A549 (cell line): ENCODE measurements around the gene ZXDC. TPM values are rescaled to one million over a fixed set of nuclear protein-coding genes. Genes with fewer than 3 reads are reported as not detected.

Source experiments
- ATAC-seq, 2 experiments: fragments of 200-7000 bp in 1 of 2; fragments of >200 bp in 1 of 2; cut with Nextera tagmentation in 1 of 2; cut with Tn5 transposase in 1 of 2; 3 replicates each; pipeline versions ENCODE4 v1.8.0 to v1.9.1; 2018 to 2020; ENCODE audit warnings: mild to moderate bottlenecking in 1 of 2, moderate library complexity in 1 of 2
- CTCF ChIA-PET: fragments of 300-600 bp; sonication (Branson Sonifier 250); formaldehyde crosslinking; extraction: SDS; loops from one replicate; lab custom pipeline; 2021; ENCODE audit warnings: antibody characterized with exemption, inconsistent platforms; lab: Yijun Ruan, JAX
- POLR2A ChIA-PET: fragments of 350-600 bp; formaldehyde crosslinking; extraction: SDS; loops from one replicate; lab custom pipeline; 2021; ENCODE audit warnings: antibody characterized with exemption, inconsistent platforms; lab: Yijun Ruan, JAX
- DNase-seq, 2 experiments: peaks; one replicate each; pipeline versions ENCODE4 v3.0.0 to v3.0.0-alpha.2; 2011 to 2016; ENCODE audit warnings: low read depth in 1 of 2, low spot score in 1 of 2
- FAIRE-seq: peaks from 2 replicates; lab custom pipeline; 2011; peaks lifted over from hg19 to GRCh38; lab: Jason Lieb, UNC
- H3K27ac ChIP-seq, 2 experiments: fragments of >200 bp; sonication (Bioruptor Twin); formaldehyde crosslinking; 3 replicates each; pipeline ENCODE4 v1.5.1; 2016 to 2017
- H3K4me1 ChIP-seq: fragments of >200 bp; sonication (Bioruptor Twin); formaldehyde crosslinking; 3 replicates; pipeline ENCODE4 v1.6.1; 2016
- H3K4me2 ChIP-seq: fragments of >200 bp; sonication (Bioruptor Twin); formaldehyde crosslinking; 3 replicates; pipeline ENCODE4 v1.6.1; 2016
- H3K4me3 ChIP-seq: fragments of >200 bp; sonication (Bioruptor Twin); formaldehyde crosslinking; 3 replicates; pipeline ENCODE4 v1.5.1; 2016
- H3K9me3 ChIP-seq: fragments of >200 bp; sonication (Bioruptor Twin); formaldehyde crosslinking; 3 replicates; pipeline ENCODE4 v1.6.1; 2016
- ELK1 ChIP-seq: fragments of 150-350 bp; IDR thresholded peaks from 2 replicates; pipeline ENCODE4 v1.6.1; 2014; ENCODE audit warnings: low read depth, mild to moderate bottlenecking, low read length
- FOXS1 ChIP-seq: fragments of 250-450 bp; sonication (Bioruptor Pico); IDR thresholded peaks from 2 replicates; pipeline ENCODE4 v1.5.0; 2020; ENCODE audit warnings: mild to moderate bottlenecking, moderate library complexity
- HOXA7 ChIP-seq: fragments of 250-450 bp; sonication (Bioruptor Pico); IDR thresholded peaks from 2 replicates; pipeline ENCODE4 v1.5.0; 2020; ENCODE audit warnings: mild to moderate bottlenecking, moderate library complexity
- HOXB5 ChIP-seq: fragments of 250-450 bp; sonication (Bioruptor Pico); IDR thresholded peaks from 2 replicates; pipeline ENCODE4 v1.5.0; 2020; ENCODE audit warnings: mild to moderate bottlenecking, moderate library complexity
- JUNB ChIP-seq: fragments of >200 bp; sonication (Bioruptor Twin); formaldehyde crosslinking; IDR thresholded peaks from 2 replicates; pipeline ENCODE4 v1.6.1; 2016
- KDM5A ChIP-seq: fragments of 200-600 bp; sonication (generic); IDR thresholded peaks from 2 replicates; pipeline ENCODE4 v1.6.1; 2016; ENCODE audit warnings: antibody characterized with exemption, mild to moderate bottlenecking
- NR3C1 ChIP-seq: fragments of >200 bp; sonication (Bioruptor Twin); formaldehyde crosslinking; IDR thresholded peaks from 3 replicates; pipeline ENCODE4 v1.6.1; 2017
- POLR2A ChIP-seq: IDR thresholded peaks from 2 replicates; pipeline ENCODE4 v1.6.1; 2012; ENCODE audit warnings: mild to moderate bottlenecking, low read length
- RARB ChIP-seq: fragments of 250-450 bp; sonication (Bioruptor Pico); IDR thresholded peaks from 2 replicates; pipeline ENCODE4 v1.8.0; 2021; ENCODE audit warnings: mild to moderate bottlenecking, moderate library complexity
- RCOR1 ChIP-seq: fragments of 150-350 bp; IDR thresholded peaks from 2 replicates; pipeline ENCODE4 v1.6.1; 2014; ENCODE audit warnings: antibody characterized with exemption, low read length, low read depth
- TFCP2L1 ChIP-seq: fragments of 250-450 bp; sonication (Bioruptor Pico); IDR thresholded peaks from 2 replicates; pipeline ENCODE4 v1.5.0; 2021; ENCODE audit warnings: mild to moderate bottlenecking
- TP53 ChIP-seq: fragments of 250-450 bp; sonication (Bioruptor Pico); IDR thresholded peaks from 2 replicates; pipeline ENCODE4 v1.5.0; 2021; ENCODE audit warnings: mild to moderate bottlenecking, moderate library complexity
- USF2 ChIP-seq: fragments of 450-650 bp; IDR thresholded peaks from 2 replicates; pipeline ENCODE4 v1.6.1; 2014; ENCODE audit warnings: antibody characterized with exemption
- ZFP36 ChIP-seq: fragments of 450-650 bp; IDR thresholded peaks from 2 replicates; pipeline ENCODE4 v1.6.1; 2014; ENCODE audit warnings: borderline replicate concordance; ENCODE audit not compliant: partially characterized antibody
- WGBS: methylation state at CpG from one replicate; pipeline ENCODE4 v1.1.6; 2017; ENCODE audit errors: missing lambda C conversion rate; 5-methylcytosine and 5-hydroxymethylcytosine counted together
- polyA plus RNA-seq, 4 experiments: library from polyadenylated mRNA; depleted of rRNA in 3 of 4; stranded (reverse); fragments of >200 nt; fragmentation: RNase III in 1 of 4; extraction: RNeasy Plus Mini Kit Qiagen cat#74134 plus additional on column Dnase treatment in 1 of 4; gene quantifications; 2 replicates in 3 of 4; 3 replicates in 1 of 4; pipeline ENCODE4 v1.2.3, GENCODE V29; 2011 to 2017

Gene ZXDC
- polyA plus RNA-seq, 2 of the 4 experiments (the other 2 are of a cell fraction) = 6.0 to 8.5 TPM

GRCh38 chr3:126521122-126521891, 45.6 kb upstream of the ZXDC start:
- CTCF ChIA-PET = interaction anchor here (0.5 to 2.9 kb wide), 16 partner anchors 8 to 1623 kb away, joined by 3 to 21 read pairs (median 4); no protein-coding TSS in a partner anchor
- WGBS = 39% methylated on average over 6 of the region's 11 CpGs
- no peak for FAIRE-seq

GRCh38 chr3:126519506-126520455, 44.1 kb upstream of the ZXDC start:
- H3K9me3 ChIP-seq = no peaks in the 10 kb centered on the region
- H3K4me2 ChIP-seq = no peak overlapping the region
- no peak for ATAC-seq
- CTCF ChIA-PET = interaction anchor here (0.9 to 2.7 kb wide), 3 partner anchors 14 to 1028 kb away, joined by 3 to 8 read pairs (median 3); no protein-coding TSS in a partner anchor
- no peak for DNase-seq
- H3K27ac ChIP-seq = no peak overlapping the region
- no peak overlapping the region for H3K4me3 ChIP-seq
- FAIRE-seq = no peak
- H3K4me1 ChIP-seq = 0 out of 3 replicates have a peak, but pooled peaks cover 6% of the 10 kb centered on the region
- TF ChIP-seq RCOR1 (no peak), TFCP2L1 (CRISPR knock-in tag) (no peak), KDM5A (no peak)
- 42% methylated on average over 8 of the region's 10 CpGs for WGBS
- POLR2A ChIA-PET = no interaction called here

More at GRCh38 chr3:126521122-126521891, 45.6 kb upstream of the ZXDC start:
- TF ChIP-seq HOXA7 = no peak
- no peak for TF ChIP-seq HOXB5
- Histone ChIP-seq H3K4me3 (no peak overlapping the region), H3K4me2 (no peak overlapping the region), H3K4me1 (0 out of 3 replicates have a peak, but pooled peaks cover 7% of the 10 kb centered on the region), H3K27ac (no peak overlapping the region), H3K9me3 (no peaks in the 10 kb centered on the region)
- ATAC-seq (no peak), DNase-seq (no peak)
- POLR2A ChIA-PET = no interaction called here

- no peak for ATAC-seq
- no peak for FAIRE-seq
- no peak for TF ChIP-seq RARB (CRISPR knock-in tag)
- no peak for TF ChIP-seq TP53 (CRISPR knock-in tag)
- no peak for TF ChIP-seq ELK1
- no peak for TF ChIP-seq POLR2A
- TF ChIP-seq JUNB = no peak
- no peak for TF ChIP-seq NR3C1
- no peak for TF ChIP-seq FOXS1 (CRISPR knock-in tag)
- TF ChIP-seq USF2 = no peak
- no peak for TF ChIP-seq ZFP36
- no peak for DNase-seq
- ChIA-PET CTCF (interaction anchor here (0.7 to 2.7 kb wide), 3 partner anchors 61 to 1029 kb away, joined by 3 to 8 read pairs (median 3); no protein-coding TSS in a partner anchor), POLR2A (no interaction called here)
- H3K4me2 ChIP-seq = no peak overlapping the region
- no peaks in the 10 kb centered on the region for H3K9me3 ChIP-seq
- 0 out of 3 replicates have a peak, but pooled peaks cover 3% of the 10 kb centered on the region for H3K4me1 ChIP-seq
- no peak overlapping the region for H3K4me3 ChIP-seq
- no peak overlapping the region for H3K27ac ChIP-seq
- WGBS = 25% methylated on average over 4 of the region's 4 CpGs
These were observed 43.1 kb upstream of the ZXDC start for GRCh38 chr3:126518779-126519177.
